HG03060 (cell line): ENCODE measurements around the gene CNP.

Source experiments
- ATAC-seq: cut with Tn5 transposase; IDR thresholded peaks from one replicate; pipeline ENCODE4 v1.9.1; 2021; ENCODE audit warnings: low read depth, moderate number of reproducible peaks; ENCODE audit not compliant: unreplicated experiment

The CNP gene

DNA sequence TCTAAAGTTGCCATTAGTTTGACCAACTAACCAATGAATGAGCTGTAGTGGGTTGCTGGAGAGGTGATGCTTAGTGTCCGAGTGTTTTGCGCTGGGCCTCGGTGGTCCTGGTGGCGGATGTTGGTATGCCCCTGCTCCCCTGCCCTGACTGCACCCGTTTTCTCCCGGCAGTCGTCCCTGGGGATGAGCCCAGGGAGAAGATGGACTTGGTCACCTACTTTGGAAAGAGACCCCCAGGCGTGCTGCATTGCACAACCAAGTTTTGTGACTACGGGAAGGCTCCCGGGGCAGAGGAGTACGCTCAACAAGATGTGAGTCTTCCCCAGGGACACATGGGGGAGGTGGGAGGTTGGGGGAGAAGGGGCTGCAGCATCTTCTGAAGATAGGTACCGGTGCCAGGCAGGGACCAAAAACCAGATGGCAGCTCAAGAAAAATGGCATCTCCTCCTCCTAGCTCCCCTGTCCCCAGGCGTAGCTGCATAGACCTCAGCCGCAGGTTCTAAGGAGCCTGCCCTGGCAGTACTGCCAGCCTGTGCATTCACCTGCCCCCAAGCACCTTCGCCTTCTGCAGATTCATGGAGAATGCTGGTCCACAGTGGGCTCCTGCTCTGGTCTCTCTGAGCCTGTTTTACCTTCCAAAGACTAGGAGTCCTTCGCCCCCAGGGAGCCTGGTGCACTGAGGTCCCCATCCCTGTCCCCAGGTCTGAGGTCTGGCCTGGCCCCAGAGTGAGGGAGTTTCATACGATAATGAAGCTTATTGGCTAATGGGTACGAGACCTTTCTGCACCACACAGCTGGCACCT, 5.3 kb downstream of the CNP start:
- ATAC-seq, result no peak

DNA sequence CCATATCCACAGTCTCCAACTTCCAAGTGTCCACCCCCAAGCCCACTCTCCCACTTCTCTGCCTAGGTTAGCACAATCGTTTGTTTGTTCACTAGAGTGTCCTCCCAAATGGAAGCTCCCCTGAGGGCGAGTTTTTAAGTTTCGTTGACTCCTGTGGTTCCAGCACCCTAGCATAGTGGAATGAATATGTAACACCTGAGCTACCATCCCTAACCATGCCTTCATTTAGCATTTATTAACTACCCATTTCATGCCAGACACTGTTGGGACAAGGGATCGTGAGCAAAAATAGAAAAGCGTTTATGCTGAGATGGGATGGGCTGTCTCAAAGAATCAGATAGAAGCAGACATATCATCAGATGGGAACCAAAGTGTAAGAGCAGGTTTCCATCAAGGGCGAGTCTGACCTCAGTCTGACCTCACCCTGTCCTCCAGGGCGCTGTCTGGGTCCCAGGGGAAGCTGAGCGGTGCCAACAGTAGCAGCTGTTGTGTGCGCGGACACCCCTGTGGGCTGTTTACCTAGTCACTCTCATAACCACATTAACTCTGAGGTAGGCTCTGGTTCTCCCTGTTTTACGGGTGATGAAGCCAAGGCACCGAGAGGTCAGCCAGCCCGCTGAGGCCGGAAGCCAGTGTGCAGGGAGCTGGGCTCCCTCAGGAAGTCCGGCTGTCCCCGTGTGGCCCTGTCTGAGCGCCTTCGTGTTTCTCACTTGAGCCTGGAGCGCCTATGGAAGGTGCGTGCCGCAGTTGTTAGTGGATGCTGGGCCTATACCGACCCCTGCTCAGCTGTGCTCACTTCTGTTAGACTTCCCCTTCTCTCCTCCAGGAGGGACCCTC, 6.2 kb downstream of the CNP start:
- ATAC-seq, result no peak

DNA sequence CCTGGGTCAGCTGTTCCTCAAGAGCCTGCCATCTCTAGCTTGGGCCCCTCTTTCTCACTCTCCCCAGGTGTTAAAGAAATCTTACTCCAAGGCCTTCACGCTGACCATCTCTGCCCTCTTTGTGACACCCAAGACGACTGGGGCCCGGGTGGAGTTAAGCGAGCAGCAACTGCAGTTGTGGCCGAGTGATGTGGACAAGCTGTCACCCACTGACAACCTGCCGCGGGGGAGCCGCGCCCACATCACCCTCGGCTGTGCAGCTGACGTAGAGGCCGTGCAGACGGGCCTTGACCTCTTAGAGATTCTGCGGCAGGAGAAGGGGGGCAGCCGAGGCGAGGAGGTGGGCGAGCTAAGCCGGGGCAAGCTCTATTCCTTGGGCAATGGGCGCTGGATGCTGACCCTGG, 6.8 kb downstream of the CNP start:
- ATAC-seq, result no peak

DNA sequence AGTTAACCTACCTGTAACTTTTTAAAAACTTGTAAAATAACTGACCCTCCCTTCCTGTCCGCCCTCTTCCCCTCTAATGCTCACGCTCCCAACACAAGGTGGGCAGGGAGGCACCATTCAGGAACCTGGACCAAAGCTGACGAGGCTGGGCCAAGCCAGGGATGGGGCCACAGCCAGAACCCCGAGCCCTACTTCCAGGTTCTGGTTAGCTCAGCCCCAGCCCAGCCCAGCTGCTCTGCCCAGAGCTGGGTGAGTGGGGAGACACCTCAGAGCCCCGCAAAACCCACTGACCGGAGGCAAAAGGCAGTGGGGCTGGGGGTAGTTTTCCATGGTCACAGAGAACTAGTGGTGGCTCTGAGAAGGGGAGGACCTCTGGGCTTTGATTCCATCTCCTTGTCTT, 7.4 kb downstream of the CNP start:
- no peak for ATAC-seq

DNA sequence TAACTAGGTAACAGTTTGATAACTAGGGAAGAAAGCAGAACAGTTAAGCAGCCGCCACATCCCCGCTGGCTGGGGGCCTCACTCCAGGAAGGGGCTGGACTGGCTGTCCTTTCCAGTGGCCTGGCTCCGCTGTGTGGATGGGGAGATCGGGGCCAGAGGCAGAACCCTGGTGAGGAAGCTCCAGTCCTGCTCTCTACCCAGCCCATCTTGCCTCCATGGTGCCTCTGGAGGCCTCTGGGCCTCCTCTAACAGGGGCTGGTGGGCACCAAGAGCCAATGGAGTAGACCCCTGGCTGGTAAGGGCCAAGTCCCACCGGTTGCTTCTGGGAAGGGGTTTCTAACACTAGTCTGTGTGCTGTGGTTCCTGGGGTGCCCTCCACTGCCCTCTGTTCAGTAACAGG, 8.1 kb downstream of the CNP start:
- no peak for ATAC-seq

DNA sequence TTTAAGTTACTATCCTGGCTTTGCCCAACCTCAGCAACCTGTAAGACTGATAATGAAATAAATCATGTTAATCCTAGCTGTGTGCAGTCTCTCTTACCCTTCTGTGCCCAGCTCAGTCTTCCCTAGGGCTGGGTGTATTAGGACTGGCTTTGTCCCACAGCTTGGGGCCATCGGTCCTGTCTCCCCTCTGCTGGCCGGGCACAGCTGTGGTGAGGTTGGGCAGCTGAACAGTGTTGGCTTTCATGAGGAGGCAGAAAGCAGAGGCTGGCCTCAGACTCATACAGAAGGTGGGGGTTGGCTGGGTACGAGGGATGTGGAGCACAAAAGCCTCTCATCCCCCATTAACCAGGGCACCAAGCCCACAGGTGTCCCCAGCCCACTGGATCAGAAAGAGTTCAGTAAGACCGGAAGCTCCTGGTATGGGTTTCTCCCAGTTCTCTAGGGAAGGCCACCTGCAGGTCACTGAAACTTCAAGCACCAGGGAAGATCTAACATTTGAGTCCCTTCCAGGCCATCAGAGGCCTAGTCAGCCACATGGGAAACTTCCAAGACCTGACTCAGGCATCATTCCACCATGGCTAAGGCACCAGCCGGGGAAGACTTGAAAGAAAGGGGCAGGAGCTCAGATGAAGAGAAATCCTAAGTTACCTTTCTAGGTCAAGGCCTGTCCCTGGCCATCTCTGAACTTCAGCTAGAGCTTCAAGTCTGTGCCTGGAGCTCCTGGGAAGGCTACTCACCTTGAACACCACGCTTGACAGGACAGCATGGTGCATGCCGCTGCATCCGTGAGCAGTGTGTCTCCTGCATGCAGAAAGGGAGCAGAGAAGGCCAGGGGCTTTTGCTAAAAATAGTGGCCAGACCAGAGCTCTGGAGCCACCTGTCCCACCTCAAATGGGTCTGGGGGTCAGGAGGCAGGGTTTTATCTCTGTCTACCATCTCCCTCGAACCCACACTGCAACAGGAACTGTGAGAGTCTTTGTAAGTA, 8.8 kb downstream of the CNP start:
- ATAC-seq, result no peak

DNA sequence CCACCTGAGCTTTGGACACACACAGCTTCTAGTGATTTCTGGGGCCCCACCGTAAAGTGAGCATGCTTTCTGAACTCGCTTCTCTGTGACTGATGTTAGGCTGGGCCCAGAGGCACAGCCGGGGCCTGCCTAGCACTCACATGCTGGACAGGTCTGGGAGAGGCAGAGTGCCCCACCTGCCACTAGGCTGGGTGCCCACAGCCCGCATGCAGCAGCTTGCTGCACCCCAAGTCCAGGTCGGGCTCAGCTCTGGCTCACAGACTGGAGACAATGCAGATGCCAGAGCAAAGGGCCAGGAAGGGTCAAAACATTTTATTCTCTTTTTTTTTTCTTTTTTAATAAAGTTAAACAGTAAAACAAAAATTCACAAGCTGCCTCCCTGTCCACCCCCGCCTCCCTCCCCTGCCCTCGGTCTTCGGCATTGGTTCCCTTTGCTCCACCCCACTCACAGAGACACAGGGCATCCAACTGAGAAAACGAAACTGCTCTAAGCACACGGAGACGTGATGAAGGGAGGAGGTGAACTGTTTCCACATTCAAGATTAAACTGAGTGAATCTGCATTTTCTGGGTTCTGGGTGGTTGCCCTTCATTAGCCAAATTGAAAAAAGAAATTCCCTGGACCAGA, 9.7 kb downstream of the CNP start:
- no peak for ATAC-seq

DNA sequence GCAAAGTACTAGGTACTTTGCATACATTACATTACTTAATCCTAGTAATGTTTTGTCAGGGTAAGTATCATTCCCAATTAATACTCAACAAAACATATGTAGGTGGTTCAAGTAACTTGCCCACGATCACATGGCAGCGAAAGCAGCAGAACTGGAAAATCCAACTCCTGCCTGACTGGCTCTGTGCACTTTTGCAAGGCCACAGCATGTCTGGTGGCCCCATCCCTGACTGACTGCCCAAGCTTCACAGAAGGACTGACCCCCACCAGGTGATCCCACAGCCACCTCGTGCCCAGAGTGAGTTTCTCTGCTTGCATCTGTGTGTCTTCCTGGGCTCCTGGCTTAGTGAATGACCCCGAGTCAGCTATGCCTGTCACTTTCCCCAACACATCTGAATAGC, 11.4 kb downstream of the CNP start:
- ATAC-seq, result no peak

DNA sequence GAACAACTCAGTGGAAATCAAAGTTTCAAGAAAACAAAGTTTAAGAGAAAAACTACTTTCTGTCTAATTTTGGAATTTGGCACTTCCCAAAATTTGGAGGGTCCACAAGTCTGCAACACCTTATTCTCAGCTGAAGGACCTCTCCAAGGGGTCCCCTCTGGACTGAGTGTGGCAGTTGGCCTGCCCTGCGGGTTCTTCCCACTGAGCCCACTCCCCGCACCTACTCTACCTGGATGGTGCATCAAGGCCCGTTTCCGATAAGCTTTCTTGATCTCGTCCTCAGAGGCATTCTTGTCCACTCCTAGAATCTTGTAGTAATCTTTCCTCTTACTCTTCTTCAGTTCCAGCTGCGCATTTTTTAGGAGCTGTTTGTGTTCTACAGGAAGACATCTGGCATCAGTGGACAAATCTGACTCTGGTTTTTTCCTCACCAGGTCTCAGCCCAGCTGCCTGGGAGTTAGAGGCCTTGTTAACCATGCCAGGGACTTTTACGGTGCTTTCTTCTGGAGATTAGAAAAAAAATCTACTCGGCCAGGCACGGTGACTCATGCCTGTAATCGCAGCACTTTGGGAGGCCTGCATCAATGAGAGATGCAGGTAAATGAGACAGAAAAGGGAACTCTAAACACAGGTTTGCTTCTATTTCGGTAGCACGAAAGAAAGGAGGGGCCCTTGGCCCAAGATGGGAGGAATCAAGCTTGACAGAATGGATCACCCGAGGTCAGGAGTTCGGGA, 15.6 kb downstream of the CNP start:
- no peak for ATAC-seq

DNA sequence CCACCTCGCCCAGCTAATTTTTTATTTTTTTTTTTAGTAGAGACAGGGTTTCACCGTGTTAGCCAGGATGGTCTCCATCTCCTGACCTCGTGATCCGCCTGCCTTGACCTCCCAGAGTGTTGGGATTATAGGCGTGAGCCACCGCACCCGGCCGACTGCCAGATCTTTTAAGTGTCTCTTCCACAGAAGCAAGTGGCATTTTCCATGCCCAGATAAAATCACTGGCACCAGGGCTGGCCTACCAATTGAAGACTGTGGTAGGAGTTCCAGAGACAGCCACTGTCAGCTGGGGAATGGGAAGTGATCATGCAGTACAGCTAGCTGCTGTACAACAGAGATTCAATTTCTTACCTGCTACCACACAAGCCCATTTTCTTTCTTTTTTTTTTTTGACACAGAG, 17.9 kb downstream of the CNP start:
- no peak for ATAC-seq

DNA sequence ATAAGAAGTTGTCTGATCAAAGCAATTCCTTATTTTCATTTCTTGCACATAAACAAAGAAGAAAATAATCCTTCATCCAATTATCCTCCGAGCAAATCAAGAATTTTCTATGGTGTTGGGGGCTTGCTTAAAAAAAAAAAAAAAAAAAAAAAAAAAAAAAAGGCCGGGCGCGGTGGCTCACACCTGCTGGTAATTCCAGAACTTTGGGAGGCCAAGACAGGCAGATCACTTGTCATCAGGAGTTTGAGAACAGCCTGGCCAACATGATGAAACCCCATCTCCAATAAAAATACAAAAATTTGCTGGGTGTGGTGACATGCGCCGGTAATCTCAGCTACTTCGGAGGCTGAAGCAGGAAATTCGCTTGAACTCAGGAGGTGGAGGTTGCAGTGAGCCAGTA, 19.3 kb downstream of the CNP start:
- no peak for ATAC-seq

DNA sequence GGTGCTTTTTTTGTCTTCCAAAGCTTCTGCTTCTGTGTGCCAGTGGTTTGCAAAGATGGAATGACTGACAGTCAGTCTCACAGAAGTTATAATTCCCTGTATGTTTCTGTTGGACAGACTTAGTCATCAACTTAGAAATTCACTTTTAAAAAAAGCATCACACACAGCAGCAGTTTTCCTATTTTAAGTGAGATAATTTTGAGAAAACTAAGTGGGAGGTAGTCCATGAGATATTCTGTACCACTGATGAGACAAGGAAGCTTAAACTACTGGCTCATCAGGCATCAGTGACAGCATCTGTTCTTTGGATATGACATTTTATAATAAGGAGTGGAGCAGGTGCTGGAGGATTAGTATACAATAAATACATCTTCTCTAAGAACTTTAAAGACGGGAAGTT, 20.0 kb downstream of the CNP start:
- no peak for ATAC-seq

DNA sequence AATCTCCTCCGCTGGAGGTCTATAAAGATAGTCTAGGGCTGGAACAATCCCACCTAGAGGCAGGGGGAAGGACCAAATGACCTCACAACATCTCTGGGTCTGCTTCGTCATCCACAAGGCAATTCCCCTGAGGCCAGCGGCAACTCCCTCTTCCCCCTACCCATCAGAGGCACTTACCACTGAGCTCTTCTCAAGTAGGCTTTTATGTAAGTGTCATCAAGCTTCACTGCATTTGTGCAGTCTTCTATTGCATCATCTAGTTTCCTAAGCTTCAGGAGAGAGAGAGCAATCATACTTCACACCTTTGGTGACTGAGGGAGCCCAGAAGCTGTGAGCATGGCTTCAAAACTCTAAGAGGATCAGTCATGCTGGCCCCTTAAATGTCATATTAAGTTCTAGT, 21.0 kb downstream of the CNP start:
- no peak for ATAC-seq

DNA sequence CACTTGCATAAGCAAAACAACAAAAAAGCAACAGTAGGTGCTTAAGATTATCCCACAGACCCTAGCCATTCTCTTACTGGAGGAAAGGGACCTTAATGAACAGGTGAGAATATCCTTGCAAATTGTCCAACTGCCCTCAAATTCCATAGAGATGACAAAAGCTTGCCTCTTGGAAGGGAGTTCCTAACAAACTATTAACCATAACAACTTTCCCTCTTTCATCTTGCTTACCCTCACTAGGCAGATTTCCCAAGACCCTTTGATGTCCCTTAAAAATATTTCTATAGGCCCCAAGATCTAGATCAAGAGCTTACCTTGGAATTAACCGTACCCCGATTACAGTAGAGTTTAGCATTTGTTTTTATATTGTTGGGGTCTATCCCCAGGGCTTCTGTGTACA, 21.8 kb downstream of the CNP start:
- no peak for ATAC-seq

DNA sequence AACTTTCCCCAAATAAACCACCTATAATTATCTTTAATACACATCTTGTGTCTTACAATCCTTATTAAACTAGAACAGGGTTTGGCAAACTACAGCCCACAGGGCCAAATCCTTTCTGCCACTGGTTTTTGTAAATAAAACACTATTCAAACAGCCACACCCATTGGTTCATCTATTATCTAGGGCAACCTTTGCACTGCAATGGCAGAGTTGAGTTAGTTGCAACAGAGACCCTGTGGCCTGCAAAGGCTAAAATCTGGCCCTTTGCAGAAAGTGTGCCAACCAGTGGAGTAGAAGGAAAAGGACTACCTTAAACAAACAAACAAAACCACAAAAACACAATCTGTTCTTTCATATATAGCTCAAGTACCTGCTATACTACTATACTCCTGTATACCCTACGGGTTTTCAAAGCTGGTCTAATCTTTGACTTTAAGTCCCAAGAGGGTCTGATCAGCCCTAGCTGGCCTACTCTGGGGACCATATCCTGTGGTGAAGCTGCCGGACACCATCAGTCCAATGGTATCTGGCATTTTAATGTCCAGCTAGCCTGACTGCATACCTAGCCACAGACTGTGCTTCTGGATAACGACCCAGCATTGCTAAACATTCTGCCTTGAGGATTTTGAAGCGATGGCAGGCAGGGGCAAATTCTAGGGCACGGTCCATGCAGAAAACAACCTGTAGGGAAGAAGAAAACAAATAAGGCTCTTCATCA, 23.3 kb downstream of the CNP start:
- no peak for ATAC-seq

DNA sequence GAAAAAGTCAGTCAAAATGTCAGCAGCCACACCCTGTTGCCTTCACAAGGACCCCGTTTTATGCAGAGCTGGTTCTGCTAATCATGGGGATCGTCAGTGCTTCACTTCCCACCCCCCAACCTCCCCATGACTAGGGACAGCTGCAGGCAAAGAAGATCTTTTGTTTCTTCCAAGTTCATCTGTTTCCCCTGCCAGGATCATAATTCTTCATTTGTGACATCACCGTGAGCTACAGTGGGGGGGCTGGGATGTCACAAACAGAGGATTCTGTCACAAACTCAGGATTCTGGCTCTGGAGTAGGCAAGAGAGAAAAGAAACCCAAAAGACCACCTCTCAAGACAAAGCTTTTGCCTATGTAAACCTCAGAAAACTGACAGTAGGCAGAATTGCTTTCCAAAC, 26.0 kb downstream of the CNP start:
- ATAC-seq, result no peak

DNA sequence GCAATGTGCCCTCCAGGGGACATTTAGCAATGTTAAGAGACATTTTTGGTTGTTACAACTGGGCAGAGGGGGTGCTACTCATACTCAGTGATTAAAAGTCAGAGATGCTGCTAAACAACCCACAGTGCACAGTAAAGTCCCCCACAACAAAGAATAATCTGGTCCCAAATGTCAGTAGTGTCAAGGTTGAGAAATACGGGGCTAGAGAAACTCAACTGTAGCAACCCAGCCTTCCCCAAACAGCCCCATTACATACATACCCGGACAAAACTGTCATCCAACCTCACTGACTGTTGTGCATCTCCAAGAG, 30.2 kb downstream of the CNP start:
- no peak for ATAC-seq

DNA sequence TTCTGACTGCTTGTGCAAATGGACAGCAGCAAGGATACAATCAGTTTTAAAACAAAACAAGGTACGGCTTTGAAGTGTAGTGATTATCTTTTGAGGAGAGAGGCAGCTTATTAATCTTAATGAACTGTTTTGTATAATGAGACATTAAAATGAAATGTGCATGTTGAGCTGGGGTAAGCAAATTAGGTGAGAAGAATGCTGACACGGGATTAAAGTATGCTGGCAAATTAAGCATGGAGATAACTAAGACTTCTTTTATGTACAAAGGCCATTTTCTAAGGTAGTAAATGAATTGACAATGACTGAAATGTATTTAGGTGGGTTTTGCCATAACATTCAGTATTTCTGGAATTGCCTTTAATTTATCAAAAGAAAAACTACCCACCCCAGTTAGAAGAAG, 31.9 kb downstream of the CNP start:
- no peak for ATAC-seq

DNA sequence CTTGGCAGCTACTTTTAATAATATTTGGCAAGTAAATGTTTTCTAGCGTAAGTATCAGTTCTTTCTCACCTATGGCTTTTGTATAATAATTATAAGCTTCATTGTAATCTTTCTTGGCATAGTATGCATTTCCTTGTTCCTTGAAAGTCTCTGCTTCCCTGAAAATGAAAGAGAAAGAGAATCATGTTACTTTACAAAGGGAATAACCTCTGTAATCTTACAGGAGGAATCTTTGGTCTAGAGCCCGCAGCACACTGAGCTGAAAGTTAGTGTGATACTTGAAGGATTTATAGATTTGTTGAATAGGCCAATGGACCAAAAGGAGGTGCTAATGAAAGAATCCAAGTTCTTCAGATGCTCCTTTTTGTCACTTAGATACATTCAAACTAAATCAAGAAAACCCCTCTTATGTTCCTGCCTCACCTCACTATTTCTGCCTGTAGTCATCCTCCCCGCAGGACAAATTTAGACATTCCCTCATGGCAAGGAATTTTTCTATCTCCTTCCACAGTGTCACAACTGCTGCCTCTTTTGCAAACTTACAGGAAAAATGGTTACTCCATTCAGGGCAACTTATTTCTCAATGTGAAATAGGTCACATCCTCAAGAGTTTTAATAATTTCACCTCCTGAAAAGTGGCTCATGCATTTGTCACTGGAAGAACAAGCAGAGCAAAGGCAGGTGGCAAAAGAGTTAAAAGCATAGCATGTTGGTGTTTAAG, 34.0 kb downstream of the CNP start:
- no peak for ATAC-seq
